ENCODE measurements around the gene STUB1.

STUB1 gene

DNA sequence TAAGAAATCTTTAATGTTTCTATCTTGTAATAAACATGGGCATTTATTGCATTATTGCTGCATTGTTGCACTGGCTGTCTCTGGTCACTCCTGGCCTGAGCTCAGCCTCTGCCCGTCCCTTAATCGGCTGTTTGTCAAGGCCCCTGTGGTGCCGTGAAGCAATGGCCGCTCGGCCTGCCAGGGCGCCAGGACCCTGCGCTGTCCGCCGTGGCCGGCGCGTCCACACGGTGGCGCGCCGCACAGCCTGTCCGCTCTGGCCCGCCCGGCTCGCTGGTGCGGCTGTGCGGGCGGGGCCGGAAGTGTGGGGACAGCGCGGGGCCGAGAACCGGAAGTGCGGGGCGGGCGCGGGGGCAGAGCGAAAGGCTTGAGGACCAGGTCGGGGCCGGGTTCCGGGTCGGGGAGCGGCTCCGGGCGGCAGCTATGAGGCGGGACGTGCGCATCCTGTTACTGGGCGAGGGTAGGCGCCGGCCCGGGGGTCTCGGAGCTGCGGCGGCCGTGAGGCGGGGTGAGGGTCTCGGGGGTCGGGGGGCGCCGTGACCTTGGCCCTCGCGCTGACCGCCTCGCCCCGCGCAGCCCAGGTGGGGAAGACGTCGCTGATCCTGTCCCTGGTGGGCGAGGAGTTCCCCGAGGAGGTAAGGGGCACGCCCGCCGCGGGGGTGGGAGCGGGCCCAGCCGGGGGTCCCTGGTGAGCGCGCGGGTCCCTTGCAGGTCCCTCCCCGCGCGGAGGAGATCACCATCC lies 12.3 kb upstream of the STUB1 start, which contains the start of gene RHOT2:
Gene RHOT2, plus strand, starts transcription at position 353 of the 739 bp plus-strand sequence. Its CDS starts 68 bp downstream, at position 421.
- DNase-seq = peak; percentile 96

DNA sequence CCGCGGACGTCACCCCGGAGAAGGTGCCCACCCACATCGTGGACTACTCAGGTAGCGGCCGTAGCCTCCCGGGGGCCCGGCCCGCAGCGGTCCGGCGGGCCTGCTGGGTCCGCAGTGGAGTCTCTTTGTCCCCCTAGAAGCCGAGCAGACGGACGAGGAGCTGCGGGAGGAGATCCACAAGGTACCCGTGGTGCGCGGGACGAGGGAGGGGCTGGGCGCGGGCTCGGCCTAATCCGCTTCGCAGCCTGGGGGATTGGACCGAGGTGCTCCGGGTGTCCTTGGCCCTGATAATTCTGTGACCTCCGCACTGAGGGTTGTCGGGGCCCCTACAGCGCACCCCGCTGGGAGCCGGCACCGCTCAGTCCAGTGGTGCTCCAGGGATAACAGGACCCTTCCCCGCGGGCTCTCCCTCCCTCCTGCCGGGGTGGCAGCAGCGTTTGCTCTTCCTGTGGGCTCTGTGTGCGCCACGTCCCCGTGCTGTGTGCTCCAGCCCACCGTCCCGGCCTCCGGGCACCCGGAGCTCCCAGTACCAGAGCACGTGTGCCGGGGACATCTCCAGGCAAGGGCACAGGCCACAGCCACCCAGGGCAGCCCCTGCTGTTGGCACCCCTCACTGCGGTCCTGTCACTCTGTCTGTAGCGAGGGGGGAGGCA lies 11.6 kb upstream of the STUB1 start:
- DNase-seq = no peak

DNA sequence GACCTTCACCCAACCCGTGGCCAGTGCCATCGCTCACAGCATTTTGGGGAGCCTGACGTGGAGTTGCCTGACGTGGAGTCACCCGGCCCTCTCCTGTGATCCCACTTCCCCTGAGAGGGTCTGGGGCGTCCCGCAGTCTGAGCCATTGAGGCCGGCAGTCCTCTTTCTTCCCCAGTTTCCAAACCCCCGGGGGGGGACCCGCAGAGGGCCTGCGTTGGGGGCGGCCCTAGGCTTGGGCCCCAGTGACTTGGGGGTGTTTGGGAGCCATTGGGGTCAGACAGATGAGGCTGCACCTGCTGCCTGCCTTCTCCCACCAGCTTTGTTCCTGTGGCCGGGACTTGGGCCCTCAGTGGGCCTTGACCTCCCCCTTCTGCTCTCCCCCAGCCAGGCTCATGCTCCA lies 10.5 kb upstream of the STUB1 start:
- DNase-seq = no peak

DNA sequence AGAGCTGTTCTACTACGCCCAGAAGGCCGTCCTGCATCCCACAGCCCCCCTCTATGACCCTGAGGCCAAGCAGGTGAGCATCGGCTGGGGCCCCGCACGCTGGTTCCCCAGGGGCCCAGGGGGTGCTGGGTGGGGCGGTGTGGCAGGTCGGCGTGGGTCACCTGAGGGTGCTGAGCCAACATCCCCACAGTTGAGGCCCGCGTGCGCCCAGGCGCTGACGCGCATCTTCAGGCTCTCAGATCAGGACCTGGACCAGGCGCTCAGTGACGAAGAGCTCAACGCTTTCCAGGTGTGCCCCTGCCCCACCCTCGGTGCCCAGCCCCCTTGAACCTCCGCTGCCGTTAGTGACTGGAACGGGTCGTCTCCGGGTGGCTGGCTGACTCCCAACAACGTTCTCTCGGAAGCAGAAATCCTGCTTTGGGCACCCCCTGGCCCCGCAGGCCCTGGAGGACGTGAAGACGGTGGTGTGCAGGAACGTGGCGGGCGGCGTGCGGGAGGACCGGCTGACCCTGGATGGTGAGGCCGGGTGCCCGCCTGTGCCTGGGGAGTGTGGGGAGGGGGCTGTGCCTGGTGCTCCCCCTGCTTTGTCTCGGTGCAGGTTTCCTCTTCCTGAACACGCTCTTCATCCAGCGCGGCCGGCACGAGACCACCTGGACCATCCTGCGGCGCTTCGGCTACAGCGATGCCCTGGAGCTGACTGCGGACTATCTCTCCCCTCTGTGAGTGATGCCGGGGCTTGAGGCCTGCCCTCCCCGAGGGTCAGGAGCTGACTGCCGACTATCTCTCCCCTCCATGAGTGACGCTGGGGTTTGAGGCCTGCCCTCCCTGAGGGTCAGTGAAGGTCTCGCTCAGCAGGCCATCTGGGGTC lies 9.5 kb upstream of the STUB1 start:
- DNase-seq = no peak

DNA sequence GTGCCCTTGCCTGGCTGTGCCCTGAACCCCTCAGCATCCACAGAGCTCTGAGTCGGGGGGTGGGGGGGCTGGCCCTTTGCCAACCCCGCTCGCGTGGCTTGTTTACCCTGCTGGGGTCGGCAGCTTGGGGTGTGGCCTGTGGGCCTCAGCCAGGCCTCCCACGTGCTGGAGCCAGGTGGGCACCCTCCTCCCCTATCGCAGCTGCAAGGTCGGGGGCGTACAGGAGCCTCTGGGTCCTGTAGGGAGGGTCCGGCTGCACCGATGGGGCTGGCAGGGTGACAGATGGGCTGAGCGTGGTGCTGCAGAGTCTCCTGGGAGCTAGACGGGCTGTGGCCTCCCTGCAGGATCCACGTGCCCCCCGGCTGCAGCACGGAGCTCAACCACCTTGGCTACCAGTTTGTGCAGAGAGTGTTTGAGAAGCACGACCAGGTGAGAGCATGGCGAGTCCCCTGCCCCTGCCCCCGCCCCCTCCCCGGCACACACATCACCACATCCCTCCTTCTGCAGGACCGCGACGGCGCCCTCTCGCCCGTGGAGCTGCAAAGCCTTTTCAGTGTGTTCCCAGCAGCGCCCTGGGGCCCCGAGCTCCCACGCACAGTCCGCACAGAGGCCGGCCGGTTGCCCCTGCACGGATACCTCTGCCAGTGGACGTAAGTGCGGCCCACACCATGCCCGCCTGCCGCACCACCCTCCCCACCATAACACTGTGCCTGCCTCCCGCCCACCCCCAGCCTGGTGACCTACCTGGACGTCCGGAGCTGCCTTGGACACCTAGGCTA lies 8.7 kb upstream of the STUB1 start:
- DNase-seq = no peak

DNA sequence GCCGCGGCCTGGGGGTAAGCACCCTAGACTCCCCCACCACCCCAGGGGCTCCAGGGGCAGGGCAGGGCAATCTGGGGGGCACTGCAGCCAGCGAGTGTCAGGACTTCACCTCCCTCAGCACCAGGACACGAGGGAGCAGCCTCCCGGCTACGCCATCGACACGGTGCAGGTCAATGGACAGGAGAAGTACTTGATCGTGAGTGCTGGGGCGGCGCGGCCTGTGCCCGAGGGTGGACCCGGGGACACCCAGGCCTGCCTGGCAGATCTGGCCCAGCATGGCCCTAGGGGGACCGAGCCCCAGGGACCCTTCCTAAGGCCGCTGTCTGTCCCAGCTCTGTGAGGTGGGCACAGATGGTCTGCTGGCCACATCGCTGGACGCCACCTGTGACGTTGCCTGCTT lies 7.8 kb upstream of the STUB1 start:
- DNase-seq = no peak

DNA sequence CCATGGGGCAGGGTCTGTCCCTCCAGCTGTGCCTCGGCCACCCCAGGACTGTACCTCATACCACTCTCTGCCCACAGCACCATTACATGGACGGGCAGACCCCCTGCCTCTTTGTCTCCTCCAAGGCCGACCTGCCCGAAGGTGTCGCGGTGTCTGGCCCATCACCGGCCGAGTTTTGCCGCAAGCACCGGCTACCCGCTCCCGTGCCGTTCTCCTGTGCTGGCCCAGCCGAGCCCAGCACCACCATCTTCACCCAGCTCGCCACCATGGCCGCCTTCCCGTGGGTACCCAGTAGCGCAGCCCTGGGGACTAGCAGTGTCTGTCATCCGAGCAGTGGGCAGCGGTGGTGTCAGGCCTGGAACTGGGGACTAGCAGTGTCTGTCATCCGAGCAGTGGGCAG lies 7.4 kb upstream of the STUB1 start:
- no peak for DNase-seq

DNA sequence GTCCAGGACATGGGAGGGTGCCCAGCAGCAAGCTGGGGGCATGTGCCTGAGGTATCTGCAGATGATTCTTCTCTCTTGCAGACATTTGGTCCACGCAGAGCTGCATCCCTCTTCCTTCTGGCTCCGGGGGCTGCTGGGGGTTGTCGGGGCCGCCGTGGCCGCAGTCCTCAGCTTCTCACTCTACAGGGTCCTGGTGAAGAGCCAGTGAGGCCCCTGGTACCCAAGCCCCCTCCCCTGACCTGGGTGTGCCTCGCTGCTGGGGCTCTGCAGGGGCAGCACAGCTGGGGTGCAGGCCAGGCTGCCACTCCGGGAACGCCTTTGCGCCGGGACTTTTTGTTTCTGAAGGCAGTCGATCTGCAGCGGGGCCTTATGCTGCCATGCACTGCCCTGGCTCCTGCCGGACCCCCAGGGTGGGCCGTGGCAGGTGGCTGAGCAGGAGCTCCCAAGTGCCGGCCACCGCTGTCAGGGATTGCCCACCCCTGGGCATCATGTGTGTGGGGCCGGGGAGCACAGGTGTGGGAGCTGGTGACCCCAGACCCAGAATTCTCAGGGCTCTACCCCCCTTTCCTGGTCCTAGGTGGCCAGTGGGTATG lies 6.7 kb upstream of the STUB1 start:
- DNase-seq = no peak

DNA sequence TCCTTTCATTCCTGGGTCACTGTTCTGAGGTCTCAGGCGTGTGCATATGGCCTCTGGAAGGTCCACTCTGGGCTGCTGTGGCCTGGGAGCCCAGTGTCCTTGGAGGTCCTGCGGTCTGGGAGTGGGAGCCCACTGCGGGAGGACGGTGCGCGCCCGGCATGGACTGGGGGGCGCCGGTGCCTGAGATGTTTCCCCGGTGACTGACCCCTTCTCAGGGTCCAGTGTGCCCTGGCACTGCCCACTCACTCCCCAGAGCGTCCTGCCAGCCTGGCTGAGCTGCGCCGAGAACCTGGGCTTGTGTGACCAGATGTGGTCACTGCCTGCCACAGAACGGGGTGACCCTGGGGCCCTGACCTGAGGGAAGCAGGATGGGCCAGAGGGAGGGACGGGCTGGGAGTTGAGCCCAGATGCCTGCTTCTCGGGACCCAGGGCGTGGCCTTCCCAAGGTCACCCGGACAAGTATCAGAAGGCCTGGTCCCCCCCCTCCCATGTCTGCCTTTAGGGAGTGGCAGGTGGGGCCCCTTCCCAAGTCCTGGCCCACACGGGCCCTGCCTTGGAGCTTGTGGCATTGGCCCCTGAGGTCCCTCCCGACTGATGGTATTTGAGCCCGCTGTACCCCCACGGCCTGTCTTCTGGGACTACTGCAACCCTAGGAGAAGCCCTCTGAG lies 5.9 kb upstream of the STUB1 start:
- no peak for DNase-seq

DNA sequence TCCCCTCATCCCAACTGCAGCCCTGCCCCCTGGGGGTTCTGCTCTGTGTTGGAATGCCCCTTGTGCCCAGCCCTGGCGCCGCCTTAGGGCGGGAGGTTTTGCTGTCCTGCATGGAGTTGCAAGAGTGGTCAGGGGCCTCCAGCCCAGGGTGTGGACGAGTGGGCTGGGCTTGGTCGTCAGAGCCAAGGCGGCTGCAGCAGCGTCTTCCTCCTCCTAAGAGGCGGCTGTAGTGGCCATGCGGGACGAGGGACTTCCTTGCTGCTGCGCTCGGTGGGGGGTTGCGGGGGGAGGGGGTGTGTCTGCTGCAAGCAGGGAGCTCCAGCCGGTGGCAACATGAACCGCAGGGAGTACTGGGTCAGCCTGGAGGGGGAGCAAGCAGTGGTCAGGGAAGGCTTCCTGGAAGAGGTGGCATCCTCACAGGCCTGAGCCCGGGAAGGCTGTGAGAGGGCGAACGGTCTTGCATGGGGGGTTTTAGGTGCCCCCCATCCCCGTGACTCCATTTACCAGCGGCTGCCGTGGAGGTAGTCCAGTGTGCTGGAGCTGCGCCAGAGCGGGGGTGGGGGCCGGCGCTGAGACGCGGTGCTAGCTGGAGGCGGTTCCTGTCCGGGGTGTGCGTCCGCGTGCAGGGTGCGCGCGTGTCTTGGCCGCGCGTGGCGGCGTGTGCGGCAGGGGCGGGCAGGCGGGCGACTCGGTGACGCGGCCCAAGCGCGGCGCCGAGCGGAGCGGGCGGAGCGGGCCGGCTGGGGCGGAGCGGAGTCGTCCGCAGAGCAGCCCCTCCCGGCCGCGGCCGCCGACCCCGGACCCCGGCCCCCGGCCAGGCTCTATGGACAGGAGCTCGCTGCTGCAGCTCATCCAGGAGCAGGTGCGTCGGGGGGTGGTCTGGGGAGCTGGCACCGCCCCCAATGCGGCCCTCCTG lies 5.0 kb upstream of the STUB1 start, which contains the start of gene RHBDL1:
Gene RHBDL1, plus strand, starts transcription at position 704 of the 916 bp plus-strand sequence. Its CDS starts 120 bp downstream, at position 824.
- no peak for DNase-seq

DNA sequence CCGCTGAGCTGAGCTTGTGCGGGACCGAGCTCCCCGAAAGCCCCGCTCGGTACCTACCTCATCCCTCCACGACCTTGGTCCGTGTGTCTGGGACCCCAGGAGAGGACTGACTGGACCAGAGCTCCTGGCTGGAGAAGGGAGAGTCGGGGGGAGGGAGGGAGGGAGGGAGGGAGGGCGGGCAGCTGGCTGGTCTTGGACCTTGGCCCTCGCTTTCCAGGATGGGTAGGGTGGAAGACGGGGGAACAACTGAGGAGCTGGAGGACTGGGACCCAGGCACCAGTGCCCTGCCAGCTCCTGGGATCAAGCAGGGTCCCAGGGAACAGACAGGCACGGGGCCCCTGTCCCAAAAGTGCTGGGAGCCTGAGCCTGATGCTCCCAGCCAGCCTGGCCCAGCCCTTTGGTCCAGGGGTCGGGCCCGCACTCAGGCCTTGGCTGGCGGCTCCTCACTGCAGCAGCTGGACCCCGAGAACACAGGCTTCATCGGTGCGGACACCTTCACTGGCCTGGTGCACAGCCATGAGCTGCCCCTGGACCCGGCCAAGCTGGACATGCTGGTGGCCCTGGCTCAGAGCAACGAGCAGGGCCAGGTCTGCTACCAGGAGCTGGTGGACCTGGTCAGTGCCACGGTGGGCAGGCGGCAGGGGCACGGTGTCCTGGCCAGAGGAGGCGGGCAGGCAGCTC lies 4.2 kb upstream of the STUB1 start:
- no peak for DNase-seq

DNA sequence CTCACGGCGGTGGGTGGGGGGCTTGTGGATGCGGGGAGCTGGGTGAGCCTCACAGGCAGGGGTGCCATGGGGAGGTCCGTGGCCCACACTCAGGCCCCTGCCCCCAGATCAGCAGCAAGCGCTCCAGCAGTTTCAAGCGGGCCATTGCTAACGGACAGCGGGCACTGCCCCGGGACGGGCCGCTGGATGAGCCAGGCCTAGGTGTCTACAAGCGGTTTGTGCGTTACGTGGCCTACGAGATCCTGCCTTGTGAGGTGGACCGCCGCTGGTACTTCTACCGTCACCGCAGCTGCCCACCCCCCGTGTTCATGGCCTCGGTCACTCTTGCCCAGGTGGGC lies 3.7 kb upstream of the STUB1 start:
- no peak for DNase-seq

DNA sequence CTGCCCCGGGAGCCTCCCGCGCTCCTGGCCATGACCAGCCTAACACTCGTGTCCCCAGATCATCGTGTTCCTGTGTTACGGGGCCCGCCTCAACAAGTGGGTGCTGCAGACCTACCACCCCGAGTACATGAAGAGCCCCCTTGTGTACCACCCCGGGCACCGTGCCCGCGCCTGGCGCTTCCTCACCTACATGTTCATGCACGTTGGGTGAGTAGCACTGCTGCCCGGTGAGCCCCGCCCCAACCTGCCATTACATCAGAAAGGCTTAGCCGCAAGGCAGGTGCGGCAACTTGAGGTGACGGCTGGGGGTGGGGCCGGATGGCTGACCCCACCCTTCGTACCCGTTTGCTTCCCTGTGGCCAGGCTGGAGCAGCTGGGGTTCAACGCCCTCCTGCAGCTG lies 3.3 kb upstream of the STUB1 start:
- DNase-seq = no peak

DNA sequence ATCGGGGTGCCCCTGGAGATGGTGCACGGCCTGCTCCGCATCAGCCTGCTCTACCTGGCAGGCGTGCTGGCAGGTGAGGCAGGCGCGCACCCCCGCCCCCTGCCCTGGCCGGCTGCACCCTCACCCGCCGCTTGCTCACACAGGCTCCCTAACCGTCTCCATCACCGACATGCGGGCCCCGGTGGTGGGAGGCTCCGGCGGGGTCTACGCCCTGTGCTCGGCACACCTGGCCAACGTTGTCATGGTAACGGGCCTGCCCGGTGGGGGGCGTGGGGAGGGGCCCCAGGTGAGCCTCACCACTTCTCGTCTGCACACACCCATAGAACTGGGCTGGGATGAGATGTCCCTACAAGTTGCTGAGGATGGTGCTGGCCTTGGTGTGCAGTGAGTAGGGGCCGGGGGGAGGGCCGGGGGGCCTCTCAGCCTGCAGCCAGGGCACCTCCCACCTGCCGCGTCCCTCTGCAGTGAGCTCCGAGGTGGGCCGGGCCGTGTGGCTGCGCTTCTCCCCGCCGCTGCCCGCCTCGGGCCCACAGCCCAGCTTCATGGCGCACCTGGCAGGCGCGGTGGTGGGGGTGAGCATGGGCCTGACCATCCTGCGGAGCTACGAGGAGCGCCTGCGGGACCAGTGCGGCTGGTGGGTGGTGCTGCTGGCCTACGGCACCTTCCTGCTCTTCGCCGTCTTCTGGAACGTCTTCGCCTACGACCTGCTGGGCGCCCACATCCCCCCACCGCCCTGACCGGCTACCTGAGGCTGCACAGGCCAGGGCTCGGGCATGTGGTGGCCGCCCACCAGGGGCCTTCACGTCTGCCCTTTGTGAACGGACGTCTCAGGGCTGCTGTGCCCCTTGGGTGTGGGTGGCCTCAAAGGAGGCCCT lies 2.7 kb upstream of the STUB1 start:
- peak; percentile 26 for DNase-seq

DNA sequence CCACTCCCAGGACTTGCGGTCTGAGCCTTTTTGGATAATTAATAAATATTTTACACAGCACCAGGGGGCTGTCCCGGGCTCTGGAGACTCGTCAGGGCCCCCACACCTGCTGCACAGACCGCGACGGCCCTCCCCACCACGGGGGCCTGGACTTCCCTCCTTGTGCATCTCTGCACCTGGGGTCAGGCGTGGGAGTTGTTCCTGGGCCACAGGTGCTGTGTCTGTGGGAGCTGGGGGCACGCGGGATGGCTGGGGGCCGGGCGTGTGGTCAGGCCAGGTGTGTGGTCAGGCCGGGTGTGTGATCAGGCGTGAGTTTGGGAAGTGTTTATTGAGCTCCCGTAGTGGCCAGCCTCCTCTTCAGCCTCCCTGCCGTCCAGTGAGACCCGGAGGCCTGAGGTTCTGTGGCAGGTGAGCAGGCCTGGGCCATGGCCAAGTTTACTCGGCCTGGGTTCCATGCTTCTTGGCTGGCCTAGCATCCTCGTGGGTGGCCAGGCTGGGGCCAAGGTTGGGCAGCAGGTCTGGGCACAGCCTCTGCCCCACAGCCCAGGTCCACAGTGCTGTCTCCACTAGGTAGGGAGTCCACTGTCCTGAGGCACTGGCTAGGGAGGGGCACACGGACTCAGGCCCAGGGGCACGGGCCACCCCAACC lies 1.9 kb upstream of the STUB1 start:
- peak; percentile 51 for DNase-seq

DNA sequence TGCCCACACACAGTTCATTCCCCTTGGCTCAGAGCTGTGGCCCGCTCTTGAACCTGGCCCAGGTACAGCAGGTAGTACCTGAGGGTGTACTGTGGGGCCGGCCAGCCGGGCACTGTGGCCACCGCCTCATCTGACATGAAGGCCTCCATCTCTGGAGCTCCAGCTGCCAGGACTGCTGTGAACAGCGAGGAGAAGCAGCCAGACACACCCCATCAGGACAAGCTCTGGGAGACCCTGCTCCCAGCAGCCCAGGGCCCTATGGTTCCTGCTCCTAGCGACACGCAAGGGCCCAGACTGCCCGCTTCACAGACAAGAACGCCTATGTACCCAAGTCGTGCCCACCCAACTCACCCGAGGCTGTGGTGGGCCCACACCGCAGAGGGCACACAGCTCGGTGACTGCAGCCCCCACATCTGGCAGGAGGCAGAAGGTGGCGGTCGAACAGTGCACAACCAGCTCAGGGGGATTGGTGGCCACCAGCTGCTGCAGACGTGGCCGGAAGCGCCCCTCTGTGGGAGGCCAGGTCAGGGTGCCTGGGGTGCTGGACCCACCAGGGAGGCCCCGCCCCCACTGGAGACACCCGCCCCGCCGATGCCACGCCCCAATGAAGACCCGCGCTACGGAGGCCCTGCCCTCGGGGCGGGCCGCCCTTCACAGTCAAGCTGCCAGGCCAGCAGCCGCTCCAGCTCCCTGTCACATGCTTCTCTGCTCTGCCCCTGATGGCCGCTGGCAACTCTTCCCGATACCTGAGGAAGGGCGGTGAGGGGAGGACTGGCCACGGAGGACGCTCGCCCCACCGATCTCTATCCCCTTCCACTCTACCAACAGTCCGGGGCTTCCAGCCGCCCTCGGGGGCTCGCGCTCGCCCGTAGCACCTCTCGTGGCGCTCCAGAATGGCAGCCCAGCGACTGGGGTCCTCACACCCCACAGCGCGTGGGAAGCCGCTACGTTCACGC lies 1.1 kb upstream of the STUB1 start:
- peak; percentile 85 for DNase-seq

DNA sequence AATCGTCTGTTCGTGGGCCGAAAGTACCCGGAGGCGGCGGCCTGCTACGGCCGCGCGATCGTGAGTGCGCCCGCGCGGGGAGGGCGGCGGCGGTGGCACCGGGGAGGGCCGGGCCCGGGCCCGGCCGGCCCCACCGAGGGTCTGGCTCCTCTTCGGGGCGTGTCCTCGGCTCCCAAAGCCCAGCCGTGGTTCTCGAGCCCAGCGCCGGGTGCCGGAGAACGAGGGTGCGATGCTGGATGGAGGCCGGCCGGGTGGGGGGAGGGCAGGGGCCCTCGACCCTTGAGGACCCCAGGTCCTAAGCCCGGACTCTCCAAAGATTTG lies 375 bp downstream of the STUB1 start:
- DNase-seq = no peak
